ENCODE results near the gene PTPRK.

PTPRK gene

GRCh38 chr6:127945434-127946097 lies 574.8 kb downstream of the PTPRK start:
- no peaks in the 10 kb centered on the region for H3K4me1 ChIP-seq (ENCODE audit: control insufficient read depth, insufficient read depth, low read length)
- WGBS (ENCODE audit: insufficient coverage, insufficient read length) = no CpG with 5 or more reads among the region's 3 CpGs
- no peak for DNase-seq (ENCODE audit: low read depth, low spot score)
- no peaks in the 10 kb centered on the region for H3K27me3 ChIP-seq (ENCODE audit: control insufficient read depth, insufficient read depth, low read length)
- no peaks in the 10 kb centered on the region for H3K36me3 ChIP-seq (ENCODE audit: control insufficient read depth, insufficient read depth, low read length)
- no peak overlapping the region for H3K4me3 ChIP-seq (ENCODE audit: low read length)
- H3K9me3 ChIP-seq (ENCODE audit: control insufficient read depth, insufficient read depth, low read length) = no peaks in the 10 kb centered on the region
- H3K27ac ChIP-seq (ENCODE audit: low read length) = no peak overlapping the region

DNA sequence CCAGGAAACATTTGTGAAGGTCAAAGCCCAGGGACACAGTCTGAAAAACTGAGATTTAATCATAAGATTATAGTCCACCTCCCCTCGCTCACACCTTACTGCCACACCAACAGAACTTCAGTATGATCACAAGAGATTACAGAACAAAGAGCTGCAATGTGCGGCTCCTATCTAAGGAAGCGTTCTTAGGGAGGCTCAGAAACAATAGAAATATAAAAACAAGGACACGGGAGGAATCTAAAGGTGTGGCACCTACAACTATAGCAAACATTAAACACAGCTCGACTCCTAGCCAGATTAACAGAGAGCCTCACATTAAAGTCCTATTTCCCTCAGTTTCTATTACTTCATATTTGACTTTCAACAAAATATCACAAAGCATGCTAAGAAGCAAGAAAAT lies 579.2 kb downstream of the PTPRK start:
- Histone ChIP-seq H3K9me3 (ENCODE audit: control insufficient read depth, insufficient read depth, low read length) (no peaks in the 10 kb centered on the region), H3K36me3 (ENCODE audit: control insufficient read depth, insufficient read depth, low read length) (no peaks in the 10 kb centered on the region), H3K4me1 (ENCODE audit: control insufficient read depth, insufficient read depth, low read length) (no peaks in the 10 kb centered on the region), H3K4me3 (ENCODE audit: low read length) (no peak overlapping the region), H3K27me3 (ENCODE audit: control insufficient read depth, insufficient read depth, low read length) (no peaks in the 10 kb centered on the region), H3K27ac (ENCODE audit: low read length) (no peak overlapping the region)
- DNase-seq (ENCODE audit: low read depth, low spot score) = no peak
- no CpG with 5 or more reads among the region's 5 CpGs for WGBS (ENCODE audit: insufficient coverage, insufficient read length)

GRCh38 chr6:127939442-127940066 lies 580.8 kb downstream of the PTPRK start:
- H3K36me3 ChIP-seq (ENCODE audit: control insufficient read depth, insufficient read depth, low read length) = no peaks in the 10 kb centered on the region
- no peaks in the 10 kb centered on the region for H3K27me3 ChIP-seq (ENCODE audit: control insufficient read depth, insufficient read depth, low read length)
- H3K9me3 ChIP-seq (ENCODE audit: control insufficient read depth, insufficient read depth, low read length) = no peaks in the 10 kb centered on the region
- WGBS (ENCODE audit: insufficient coverage, insufficient read length) = no CpG with 5 or more reads among the region's 3 CpGs
- no peak for DNase-seq (ENCODE audit: low read depth, low spot score)
- H3K4me1 ChIP-seq (ENCODE audit: control insufficient read depth, insufficient read depth, low read length) = no peaks in the 10 kb centered on the region
- no peak overlapping the region for H3K4me3 ChIP-seq (ENCODE audit: low read length)
- no peak overlapping the region for H3K27ac ChIP-seq (ENCODE audit: low read length)

DNA sequence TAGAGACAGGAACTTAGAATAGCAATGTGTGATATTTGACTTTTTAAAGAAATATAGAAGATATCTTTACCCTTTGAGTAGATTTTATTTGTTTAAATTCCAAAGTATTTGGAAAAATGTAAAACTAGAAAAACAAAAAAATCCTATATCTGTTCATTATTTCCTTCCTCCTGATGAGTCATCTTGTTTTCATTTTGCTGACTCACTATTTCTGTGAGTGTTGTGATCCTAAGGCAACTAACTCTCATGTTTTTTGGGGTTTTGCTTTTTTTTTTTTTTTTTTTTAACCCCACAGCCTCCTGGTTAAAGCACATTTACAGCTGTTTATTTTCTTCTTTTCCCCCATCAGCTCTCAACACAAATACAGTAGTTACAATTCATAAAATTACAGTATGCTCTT lies 581.7 kb downstream of the PTPRK start:
- H3K4me1 ChIP-seq (ENCODE audit: control insufficient read depth, insufficient read depth, low read length) = no peaks in the 10 kb centered on the region
- no peak for DNase-seq (ENCODE audit: low read depth, low spot score)
- H3K36me3 ChIP-seq (ENCODE audit: control insufficient read depth, insufficient read depth, low read length) = no peaks in the 10 kb centered on the region
- no peaks in the 10 kb centered on the region for H3K9me3 ChIP-seq (ENCODE audit: control insufficient read depth, insufficient read depth, low read length)
- no peak overlapping the region for H3K4me3 ChIP-seq (ENCODE audit: low read length)
- no peak overlapping the region for H3K27ac ChIP-seq (ENCODE audit: low read length)
- no peaks in the 10 kb centered on the region for H3K27me3 ChIP-seq (ENCODE audit: control insufficient read depth, insufficient read depth, low read length)

DNA sequence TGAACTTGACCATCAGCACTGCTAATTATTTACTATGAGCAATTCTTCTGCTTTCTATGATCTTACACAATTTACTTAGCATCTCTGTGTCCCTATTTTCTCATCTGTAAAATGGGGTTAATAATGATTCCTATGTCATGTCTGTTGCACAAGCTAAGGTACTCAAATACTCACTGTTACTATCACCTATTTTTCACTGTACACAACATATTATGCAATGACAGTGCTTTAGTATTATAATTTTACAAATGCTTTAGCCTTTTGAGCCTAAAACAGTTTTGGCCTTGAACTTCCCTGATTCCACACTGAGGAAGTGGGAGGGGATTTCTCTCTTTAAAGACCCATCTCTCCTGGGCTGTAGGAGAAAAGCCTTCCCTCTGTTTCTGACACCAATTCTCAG lies 582.7 kb downstream of the PTPRK start:
- Histone ChIP-seq H3K4me3 (ENCODE audit: low read length) (no peak overlapping the region), H3K9me3 (ENCODE audit: control insufficient read depth, insufficient read depth, low read length) (no peaks in the 10 kb centered on the region; the same call in 1 of the 2 replicates), H3K4me1 (ENCODE audit: control insufficient read depth, insufficient read depth, low read length) (no peaks in the 10 kb centered on the region), H3K27ac (ENCODE audit: low read length) (no peak overlapping the region), H3K27me3 (ENCODE audit: control insufficient read depth, insufficient read depth, low read length) (no peaks in the 10 kb centered on the region), H3K36me3 (ENCODE audit: control insufficient read depth, insufficient read depth, low read length) (no peaks in the 10 kb centered on the region)
- DNase-seq (ENCODE audit: low read depth, low spot score) = no peak

GRCh38 chr6:127937102-127937501 lies 583.3 kb downstream of the PTPRK start:
- WGBS (ENCODE audit: insufficient coverage, insufficient read length) = no CpG with 5 or more reads among the region's 2 CpGs
- Histone ChIP-seq H3K4me1 (ENCODE audit: control insufficient read depth, insufficient read depth, low read length) (no peaks in the 10 kb centered on the region), H3K27ac (ENCODE audit: low read length) (no peak overlapping the region)

GRCh38 chr6:127934956-127935355 lies 585.4 kb downstream of the PTPRK start:
- H3K9me3 ChIP-seq (ENCODE audit: control insufficient read depth, insufficient read depth, low read length) = no peaks in the 10 kb centered on the region; the same call in 1 of the 2 replicates
- H3K4me3 ChIP-seq (ENCODE audit: low read length) = no peak overlapping the region
- H3K4me1 ChIP-seq (ENCODE audit: control insufficient read depth, insufficient read depth, low read length) = no peaks in the 10 kb centered on the region
- no peaks in the 10 kb centered on the region for H3K27me3 ChIP-seq (ENCODE audit: control insufficient read depth, insufficient read depth, low read length)
- no peaks in the 10 kb centered on the region for H3K36me3 ChIP-seq (ENCODE audit: control insufficient read depth, insufficient read depth, low read length)
- WGBS (ENCODE audit: insufficient coverage, insufficient read length) = no CpG with 5 or more reads among the region's 1 CpG
- no peak for DNase-seq (ENCODE audit: low read depth, low spot score)
- no peak overlapping the region for H3K27ac ChIP-seq (ENCODE audit: low read length)

More at GRCh38 chr6:127937102-127937501, 583.3 kb downstream of the PTPRK start:
- Histone ChIP-seq H3K9me3 (ENCODE audit: control insufficient read depth, insufficient read depth, low read length) (no peaks in the 10 kb centered on the region; the same call in 1 of the 2 replicates), H3K4me3 (ENCODE audit: low read length) (no peak overlapping the region), H3K36me3 (ENCODE audit: control insufficient read depth, insufficient read depth, low read length) (no peaks in the 10 kb centered on the region), H3K27me3 (ENCODE audit: control insufficient read depth, insufficient read depth, low read length) (no peaks in the 10 kb centered on the region)
- DNase-seq (ENCODE audit: low read depth, low spot score) = no peak

DNA sequence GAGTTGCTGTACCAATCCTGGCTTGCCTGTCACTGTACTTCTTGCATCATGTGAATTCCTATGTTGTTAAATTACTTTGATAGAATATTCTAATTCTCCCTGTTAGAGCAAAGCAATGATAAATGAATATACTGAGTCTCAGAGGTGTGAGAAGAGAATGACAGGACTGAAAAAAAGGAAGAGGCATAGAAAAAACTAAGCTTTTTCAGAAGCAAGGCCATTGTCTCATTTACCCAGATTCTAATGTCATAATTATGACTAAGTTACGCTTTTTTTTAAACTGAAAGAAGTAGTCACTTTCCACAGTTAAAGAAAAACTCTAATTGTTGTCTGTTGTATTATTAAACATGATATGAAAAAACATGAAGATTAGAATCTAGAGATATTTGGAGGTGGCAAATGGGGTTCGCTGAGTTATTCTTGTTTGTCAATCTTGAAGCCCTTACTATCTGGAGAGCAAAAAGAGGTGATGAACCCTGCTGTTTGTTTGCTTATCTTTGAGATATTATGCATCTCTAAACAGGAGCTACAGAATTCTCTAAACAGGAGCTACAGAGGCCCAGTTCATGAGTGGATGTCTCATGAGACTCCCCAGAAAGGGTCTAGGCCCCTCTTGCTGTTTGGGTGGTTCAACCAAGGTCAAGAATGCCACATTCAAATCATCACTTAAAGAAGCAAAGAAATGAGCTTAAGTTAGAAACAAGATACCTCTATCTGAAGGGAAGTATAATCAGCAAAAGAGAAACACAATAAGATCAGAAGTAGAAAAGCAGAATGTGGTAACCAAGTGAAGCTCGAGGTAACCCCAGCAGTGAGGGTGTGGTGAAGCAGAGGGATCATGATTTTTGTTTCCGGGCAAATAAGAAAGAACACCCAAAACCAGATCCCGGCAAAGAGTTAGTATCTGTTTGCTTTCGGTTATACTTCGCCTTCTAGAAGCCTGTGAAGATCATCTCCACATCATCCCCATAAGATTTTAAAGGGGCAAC lies 586.3 kb downstream of the PTPRK start:
- no peaks in the 10 kb centered on the region for H3K36me3 ChIP-seq (ENCODE audit: control insufficient read depth, insufficient read depth, low read length)
- DNase-seq (ENCODE audit: low read depth, low spot score) = no peak
- H3K27me3 ChIP-seq (ENCODE audit: control insufficient read depth, insufficient read depth, low read length) = no peaks in the 10 kb centered on the region
- no peaks in the 10 kb centered on the region; the same call in 1 of the 2 replicates for H3K9me3 ChIP-seq (ENCODE audit: control insufficient read depth, insufficient read depth, low read length)
- H3K4me3 ChIP-seq (ENCODE audit: low read length) = no peak overlapping the region
- no CpG with 5 or more reads among the region's 7 CpGs for WGBS (ENCODE audit: insufficient coverage, insufficient read length)
- H3K27ac ChIP-seq (ENCODE audit: low read length) = no peak overlapping the region
- H3K4me1 ChIP-seq (ENCODE audit: control insufficient read depth, insufficient read depth, low read length) = no peaks in the 10 kb centered on the region

- Histone ChIP-seq H3K36me3 (ENCODE audit: control insufficient read depth, insufficient read depth, low read length) (no peaks in the 10 kb centered on the region), H3K27me3 (ENCODE audit: control insufficient read depth, insufficient read depth, low read length) (no peaks in the 10 kb centered on the region), H3K4me1 (ENCODE audit: control insufficient read depth, insufficient read depth, low read length) (no peaks in the 10 kb centered on the region), H3K4me3 (ENCODE audit: low read length) (no peak overlapping the region), H3K9me3 (ENCODE audit: control insufficient read depth, insufficient read depth, low read length) (no peaks in the 10 kb centered on the region; the same call in 1 of the 2 replicates), H3K27ac (ENCODE audit: low read length) (no peak overlapping the region)
- no CpG with 5 or more reads among the region's 1 CpG for WGBS (ENCODE audit: insufficient coverage, insufficient read length)
- no peak for DNase-seq (ENCODE audit: low read depth, low spot score)
These were observed 587.3 kb downstream of the PTPRK start for GRCh38 chr6:127933137-127933536.

DNA sequence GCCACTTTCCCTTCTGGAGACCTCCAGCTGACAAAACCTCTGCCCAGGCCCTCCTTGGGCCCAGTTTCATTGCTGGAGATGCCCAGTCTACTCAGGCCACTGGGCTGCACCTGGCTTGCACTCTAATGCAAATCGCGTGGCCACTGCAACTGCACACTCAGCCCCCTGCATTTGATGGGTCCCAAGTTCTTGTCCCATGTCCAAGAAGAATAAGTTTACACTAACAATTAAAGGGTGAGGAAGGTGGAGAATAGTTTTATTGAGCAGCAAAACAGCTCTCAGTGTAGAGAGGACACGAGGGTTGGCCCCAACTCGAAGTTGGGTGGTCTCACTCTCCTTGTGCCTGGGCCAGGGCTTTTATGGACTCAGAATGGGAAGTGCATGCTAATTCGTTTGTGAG lies 587.7 kb downstream of the PTPRK start:
- WGBS (ENCODE audit: insufficient coverage, insufficient read length) = no CpG with 5 or more reads among the region's 5 CpGs
- H3K4me1 ChIP-seq (ENCODE audit: control insufficient read depth, insufficient read depth, low read length) = no peaks in the 10 kb centered on the region
- DNase-seq (ENCODE audit: low read depth, low spot score) = no peak

More for the DNA sequence above, 587.7 kb downstream of the PTPRK start:
- H3K36me3 ChIP-seq (ENCODE audit: control insufficient read depth, insufficient read depth, low read length) = no peaks in the 10 kb centered on the region
- H3K4me3 ChIP-seq (ENCODE audit: low read length) = no peak overlapping the region
- H3K27ac ChIP-seq (ENCODE audit: low read length) = no peak overlapping the region
- no peaks in the 10 kb centered on the region for H3K27me3 ChIP-seq (ENCODE audit: control insufficient read depth, insufficient read depth, low read length)
- H3K9me3 ChIP-seq (ENCODE audit: control insufficient read depth, insufficient read depth, low read length) = no peaks in the 10 kb centered on the region; the same call in 1 of the 2 replicates
